Tibial nerve (tissue), 4 donors: Measurements from ENCODE around the gene CHN1.

ENCODE experiments used
- CTCF ChIP-seq, 5 experiments: fragments of 200-600 bp in 3 of 5; fragments of 450-650 bp in 2 of 5; sonication (generic) in 3 of 5; IDR thresholded peaks; one replicate each; pipeline ENCODE4 v1.5.1; 2016 to 2019; ENCODE audit warnings: antibody characterized with exemption in 5 of 5, mild to moderate bottlenecking in 3 of 5, moderate library complexity in 2 of 5
- EP300 ChIP-seq, 2 donors: sonication (generic); formaldehyde crosslinking; IDR thresholded peaks; one replicate each; pipeline ENCODE4 v1.6.1; 2017; ENCODE audit warnings: antibody characterized with exemption in 2 of 2, mild to moderate bottlenecking in 1 of 2
- POLR2A ChIP-seq, 2 donors: fragments of 450-650 bp; IDR thresholded peaks; one replicate each; pipeline ENCODE4 v1.6.1; 2017; ENCODE audit warnings: antibody characterized with exemption in 2 of 2, mild to moderate bottlenecking in 2 of 2, moderate library complexity in 2 of 2

GRCh38 chr2:174779361-174779928 lies 225.7 kb downstream of the CHN1 start:
- TF ChIP-seq CTCF (IDR thresholded peaks at IDR 0.05), result no peak
- no peak for TF ChIP-seq POLR2A (IDR thresholded peaks at IDR 0.05)
- no peak for TF ChIP-seq EP300 (IDR thresholded peaks at IDR 0.05)
